Activated CD8-positive, alpha-beta T cell treated with anti-CD3 and anti-CD28 coated beads for 36 hours (primary cell): Measurements from ENCODE around the gene IKBIP. TPM values are rescaled to one million over a fixed set of nuclear protein-coding genes. Genes with fewer than 3 reads are reported as not detected.

Experiments used
- ATAC-seq: fragments of 200-7000 bp; cut with Tn5 transposase; one replicate; pipeline ENCODE4 v1.10.0; 2021; ENCODE audit warnings: mild to moderate bottlenecking, moderate library complexity
- CTCF ChIA-PET: fragments of 350-600 bp; sonication (Branson Sonifier 250); formaldehyde crosslinking; loops from one replicate; lab custom pipeline; 2021; ENCODE audit warnings: antibody characterized with exemption; lab: Charles Lee
- POLR2A ChIA-PET: fragments of 350-600 bp; sonication (Branson Sonifier 250); formaldehyde crosslinking; loops from one replicate; lab custom pipeline; 2021; ENCODE audit warnings: antibody characterized with exemption; lab: Charles Lee
- DNase-seq: peaks from one replicate; pipeline ENCODE4 v3.0.0-alpha.2; 2020
- H3K27ac Mint-ChIP-seq: one replicate; pipeline ENCODE4 v1.8.0; 2021; ENCODE audit warnings: mild to moderate bottlenecking, mixed read lengths
- H3K27me3 Mint-ChIP-seq: one replicate; pipeline ENCODE4 v1.8.0; 2021; ENCODE audit warnings: mixed read lengths
- H3K36me3 Mint-ChIP-seq: one replicate; pipeline ENCODE4 v1.8.0; 2021; ENCODE audit warnings: low read depth, mixed read lengths
- H3K4me1 Mint-ChIP-seq: one replicate; pipeline ENCODE4 v1.8.0; 2021; ENCODE audit warnings: low read depth, mixed read lengths
- H3K4me3 Mint-ChIP-seq: one replicate; pipeline ENCODE4 v1.8.0; 2021; ENCODE audit warnings: mild to moderate bottlenecking, moderate library complexity, mixed read lengths
- H3K9me3 Mint-ChIP-seq: one replicate; pipeline ENCODE4 v1.8.0; 2021; ENCODE audit warnings: mixed read lengths
- CTCF ChIP-seq: fragments of 200-600 bp; IDR thresholded peaks from one replicate; pipeline ENCODE4 v1.8.0; 2022; ENCODE audit warnings: antibody characterized with exemption, mild to moderate bottlenecking
- intact Hi-C: fragments of 100-400 bp; cut with micrococcal nuclease; formaldehyde crosslinking; loops from one replicate; pipeline ENCODE4 v1.10.0; 2022
- total RNA-seq, 2 experiments: library from RNA; stranded (reverse); gene quantifications; one replicate each; pipeline ENCODE4 v1.2.3, GENCODE V29; 2021

Gene IKBIP
- total RNA-seq, 2 experiments from 2014 or later: 34.9 to 35.4 TPM

GRCh38 chr12:98594050-98594835 is 50.3 kb downstream of the IKBIP start:
- Mint-ChIP-seq H3K36me3 (peaks cover 47% of the 10 kb centered on the region), H3K4me3 (peak overlapping the region; percentile 98), H3K9me3 (no peaks in the 10 kb centered on the region), H3K4me1 (peaks cover 28% of the 10 kb centered on the region), H3K27ac (peak overlapping the region; percentile 97), H3K27me3 (no peaks in the 10 kb centered on the region)
- no peak for TF ChIP-seq CTCF
- DNase-seq (no peak), ATAC-seq (peak; percentile 2)
- POLR2A ChIA-PET: interaction anchor here (0.8 to 5.3 kb wide), 23 partner anchors 9 to 197 kb away, joined by 3 to 70 read pairs (median 4); partner anchors contain the start of genes APAF1, IKBIP and TMPO
- intact Hi-C loops: loop anchor here (2.0 to 5.0 kb wide), 2 partner anchors 51 to 77 kb away; partner anchors contain the start of genes APAF1, IKBIP and TMPO
- CTCF ChIA-PET: interaction anchor here (0.7 to 6.6 kb wide), 7 partner anchors 21 to 103 kb away, joined by 3 to 42 read pairs (median 4); no protein-coding TSS in a partner anchor

- peak; percentile 97 for ATAC-seq
Observed at GRCh38 chr12:98593351-98594049, 51.1 kb downstream of the IKBIP start, which contains the start of gene SLC25A3. Gene SLC25A3 (plus strand): TSS chr12:98593686. CDS start chr12:98593979, 293 bp downstream.

GRCh38 chr12:98592825-98593322 is 51.7 kb downstream of the IKBIP start:
- peaks cover 22% of the 10 kb centered on the region for H3K4me1 Mint-ChIP-seq
- no peaks in the 10 kb centered on the region for H3K27me3 Mint-ChIP-seq
- DNase-seq: peak; percentile 13
- peaks cover 39% of the 10 kb centered on the region for H3K36me3 Mint-ChIP-seq
- no peak for TF ChIP-seq CTCF
- peak; percentile 2 for ATAC-seq
- ChIA-PET CTCF (interaction anchor here (0.7 to 6.6 kb wide), 5 partner anchors 12 to 102 kb away, joined by 4 to 42 read pairs (median 5); no protein-coding TSS in a partner anchor), POLR2A (interaction anchor here (0.6 to 5.3 kb wide), 16 partner anchors 9 to 196 kb away, joined by 3 to 70 read pairs (median 4); partner anchors contain the start of genes APAF1, IKBIP and TMPO)
- H3K27ac Mint-ChIP-seq: peak overlapping the region; percentile 97
- H3K9me3 Mint-ChIP-seq: no peaks in the 10 kb centered on the region
- H3K4me3 Mint-ChIP-seq: peak overlapping the region; percentile 98
- intact Hi-C loops: loop anchor here (5.0 kb wide), 1 partner anchor 76 kb away; the partner anchor contains the start of gene TMPO

More at GRCh38 chr12:98593351-98594049, 51.1 kb downstream of the IKBIP start, which contains the start of gene SLC25A3:
- H3K4me3 Mint-ChIP-seq: peak within 1 kb of the TSS; percentile 98
- TF ChIP-seq CTCF: no peak
- no peaks in the 10 kb centered on the region for H3K9me3 Mint-ChIP-seq
- CTCF ChIA-PET: interaction anchor here (0.7 to 6.6 kb wide), 5 partner anchors 12 to 103 kb away, joined by 3 to 42 read pairs (median 5); no protein-coding TSS in a partner anchor
- intact Hi-C loops: loop anchor here (2.0 to 5.0 kb wide), 2 partner anchors 51 to 76 kb away; partner anchors contain the start of genes APAF1, IKBIP and TMPO
- POLR2A ChIA-PET: interaction anchor here (0.6 to 5.3 kb wide), 24 partner anchors 9 to 196 kb away, joined by 3 to 70 read pairs (median 4); partner anchors contain the start of genes APAF1, IKBIP and TMPO
- peak; percentile 94 for DNase-seq
- peak within 1 kb of the TSS; percentile 97 for H3K27ac Mint-ChIP-seq
- peaks cover 44% of the 10 kb centered on the region for H3K36me3 Mint-ChIP-seq
- H3K27me3 Mint-ChIP-seq: no peaks in the 10 kb centered on the region
- H3K4me1 Mint-ChIP-seq: peaks cover 28% of the 10 kb centered on the region

- Mint-ChIP-seq H3K27ac (no peak overlapping the region), H3K27me3 (no peaks in the 10 kb centered on the region), H3K36me3 (peaks cover 23% of the 10 kb centered on the region), H3K4me1 (peaks cover 14% of the 10 kb centered on the region), H3K4me3 (no peak overlapping the region), H3K9me3 (no peaks in the 10 kb centered on the region)
- no peak for TF ChIP-seq CTCF
- ATAC-seq (no peak), DNase-seq (no peak)
- intact Hi-C loops: loop anchor here (5.0 kb wide), 1 partner anchor 74 kb away; the partner anchor contains the start of gene TMPO
- CTCF ChIA-PET: interaction anchor here (1.1 to 3.3 kb wide), 3 partner anchors 24 to 101 kb away, joined by 4 to 13 read pairs (median 4); no protein-coding TSS in a partner anchor
- POLR2A ChIA-PET: interaction anchor here (1.0 kb wide), 1 partner anchor 75 kb away, joined by 5 read pairs; no protein-coding TSS in a partner anchor
Observed at GRCh38 chr12:98591209-98591608, 53.4 kb downstream of the IKBIP start.
